GM19372 (cell line): ENCODE measurements around the gene ZC3H18.
A peak's percentile ranks its signal among the peaks of the same experiment; 100 is the strongest.

Source experiments
- ATAC-seq: cut with Tn5 transposase; IDR thresholded peaks from one replicate; pipeline ENCODE4 v1.9.1; 2021; ENCODE audit warnings: mild to moderate bottlenecking, low read depth, moderate library complexity; ENCODE audit not compliant: unreplicated experiment

ZC3H18 gene

GRCh38 chr16:88532434-88533241 lies 37.6 kb upstream of the ZC3H18 start:
- ATAC-seq = no peak

DNA sequence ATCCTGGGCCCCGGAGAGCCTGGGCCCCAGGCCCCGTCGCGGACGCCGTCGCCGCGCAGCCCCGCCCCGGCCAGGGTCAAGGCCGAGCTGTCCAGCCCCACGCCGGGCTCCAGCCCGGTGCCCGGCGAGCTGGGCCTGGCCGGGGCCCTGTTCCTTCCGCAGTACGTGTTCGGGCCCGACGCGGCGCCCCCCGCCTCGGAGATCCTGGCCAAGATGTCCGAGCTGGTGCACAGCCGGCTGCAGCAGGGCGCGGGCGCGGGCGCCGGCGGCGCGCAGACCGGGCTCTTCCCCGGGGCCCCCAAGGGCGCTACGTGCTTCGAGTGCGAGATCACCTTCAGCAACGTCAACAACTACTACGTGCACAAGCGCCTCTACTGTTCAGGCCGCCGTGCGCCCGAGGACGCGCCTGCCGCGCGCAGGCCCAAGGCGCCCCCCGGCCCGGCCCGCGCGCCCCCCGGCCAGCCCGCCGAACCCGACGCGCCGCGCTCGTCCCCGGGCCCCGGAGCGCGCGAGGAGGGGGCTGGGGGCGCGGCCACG lies 36.8 kb upstream of the ZC3H18 start:
- ATAC-seq = no peak

- peak; percentile 67 for ATAC-seq
These were observed 36.1 kb upstream of the ZC3H18 start for GRCh38 chr16:88533932-88534637.

GRCh38 chr16:88534638-88535190 lies 35.5 kb upstream of the ZC3H18 start:
- ATAC-seq = peak; percentile 22

DNA sequence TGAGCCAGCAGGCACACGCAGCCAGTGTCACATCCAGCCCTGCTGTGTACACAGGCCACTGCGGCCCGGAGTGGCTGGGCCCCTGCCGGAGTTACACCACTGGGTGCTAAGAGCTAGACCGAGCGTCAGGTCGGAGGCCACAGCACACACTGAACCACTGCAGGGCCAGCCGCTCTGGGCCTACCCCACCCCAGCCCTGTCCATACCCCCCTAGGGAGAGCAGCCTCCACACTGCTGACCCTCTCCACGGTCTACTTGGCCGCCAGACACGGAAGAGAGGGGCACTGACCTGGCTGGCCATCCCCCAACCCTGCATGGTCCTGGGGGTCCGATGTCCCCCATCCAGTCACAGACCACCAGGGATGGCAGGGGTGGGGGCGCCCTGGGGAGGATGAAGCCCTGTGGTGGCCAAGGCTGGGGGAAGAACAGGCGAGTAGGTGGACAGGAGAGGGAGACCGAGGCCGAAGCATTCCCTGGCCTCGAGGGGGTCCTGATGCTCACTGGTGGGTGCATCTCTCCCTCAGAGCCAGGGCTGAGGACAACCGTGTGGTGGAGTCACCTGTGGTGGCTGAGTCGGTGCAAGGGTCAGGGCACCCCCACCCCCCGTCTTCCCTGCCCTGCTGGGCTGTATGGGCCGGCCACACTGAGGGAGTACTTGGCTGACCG lies 34.9 kb upstream of the ZC3H18 start:
- no peak for ATAC-seq

DNA sequence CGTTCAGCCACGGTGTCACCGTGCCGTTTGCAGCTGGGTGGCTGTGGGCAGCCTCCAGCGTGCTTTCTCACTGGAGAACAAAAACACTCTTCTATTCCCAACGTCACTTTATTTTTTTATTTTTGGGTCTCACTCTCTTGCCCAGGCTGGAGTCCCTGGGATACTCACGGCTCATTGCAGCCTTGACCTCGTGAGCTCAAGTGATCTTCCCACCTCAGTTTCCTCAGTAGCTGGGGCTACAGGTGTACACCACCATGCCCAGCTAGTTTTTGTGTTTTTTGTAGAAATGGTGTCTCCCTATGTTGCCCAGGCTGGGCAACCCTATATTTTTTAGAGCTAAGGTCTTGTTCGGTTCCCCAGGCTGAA lies 34.4 kb upstream of the ZC3H18 start:
- no peak for ATAC-seq

DNA sequence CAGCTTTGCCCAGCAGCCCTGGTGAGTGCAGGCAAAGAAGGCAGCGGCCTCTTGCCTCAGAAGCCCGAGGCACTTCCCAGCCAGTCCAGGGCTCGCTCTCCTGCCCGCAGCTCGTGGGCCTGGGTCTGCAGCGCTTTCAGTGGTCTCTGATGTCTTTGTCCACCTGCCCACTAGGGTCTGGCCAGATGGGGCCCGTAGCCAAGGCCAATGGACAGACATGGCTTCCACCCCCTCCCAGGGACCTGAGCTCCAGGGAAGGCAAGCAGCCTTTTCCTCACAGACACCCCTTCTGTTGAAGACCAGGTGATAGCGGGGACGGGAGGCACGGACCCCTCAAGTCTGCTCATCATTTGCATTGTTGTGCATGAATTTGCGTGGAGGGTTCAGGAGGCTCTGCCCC lies 33.7 kb upstream of the ZC3H18 start:
- ATAC-seq = no peak

GRCh38 chr16:88536971-88537751 lies 33.0 kb upstream of the ZC3H18 start:
- no peak for ATAC-seq

DNA sequence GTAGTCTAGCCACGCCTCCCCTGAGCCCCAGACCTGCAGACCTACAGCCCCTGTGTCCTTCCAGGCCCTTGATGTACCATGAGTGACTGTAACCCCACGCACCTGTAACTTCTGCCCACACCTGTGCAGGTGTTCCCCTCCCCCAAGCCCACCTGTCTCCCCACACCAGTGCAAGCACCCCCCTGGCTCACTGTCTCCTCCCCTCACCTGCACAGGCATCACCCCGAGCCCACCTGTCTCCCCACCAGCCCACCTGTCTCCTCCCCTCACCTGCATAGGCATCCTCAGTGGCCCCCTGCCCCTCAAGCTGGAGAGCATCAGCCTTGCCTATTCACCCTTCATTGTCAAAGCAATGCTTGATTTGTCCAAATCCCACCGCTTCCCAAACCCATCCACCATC lies 32.3 kb upstream of the ZC3H18 start:
- no peak for ATAC-seq

- no peak for ATAC-seq
These were observed 31.7 kb upstream of the ZC3H18 start for GRCh38 chr16:88538366-88539060.

DNA sequence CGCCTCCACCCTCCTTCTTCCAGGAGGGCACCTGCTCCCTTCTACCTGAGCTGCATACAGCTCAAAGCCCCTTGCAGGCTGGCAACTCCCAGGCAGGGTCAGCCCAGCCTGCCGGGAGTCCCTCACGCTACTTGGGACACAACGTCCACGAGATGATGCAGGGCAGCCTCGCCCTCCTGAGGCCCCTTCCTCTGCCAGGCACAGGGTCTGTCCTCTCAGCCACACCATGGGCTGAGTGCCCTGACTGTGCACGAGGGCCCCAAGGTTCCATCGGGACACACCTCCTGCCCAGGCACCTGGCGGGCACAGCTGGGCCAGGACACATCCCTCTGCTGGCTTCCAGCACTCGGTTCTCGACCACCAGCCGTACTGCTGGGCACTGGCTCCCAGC lies 30.9 kb upstream of the ZC3H18 start:
- no peak for ATAC-seq

- no peak for ATAC-seq
These were observed 30.4 kb upstream of the ZC3H18 start for GRCh38 chr16:88539652-88540345.

DNA sequence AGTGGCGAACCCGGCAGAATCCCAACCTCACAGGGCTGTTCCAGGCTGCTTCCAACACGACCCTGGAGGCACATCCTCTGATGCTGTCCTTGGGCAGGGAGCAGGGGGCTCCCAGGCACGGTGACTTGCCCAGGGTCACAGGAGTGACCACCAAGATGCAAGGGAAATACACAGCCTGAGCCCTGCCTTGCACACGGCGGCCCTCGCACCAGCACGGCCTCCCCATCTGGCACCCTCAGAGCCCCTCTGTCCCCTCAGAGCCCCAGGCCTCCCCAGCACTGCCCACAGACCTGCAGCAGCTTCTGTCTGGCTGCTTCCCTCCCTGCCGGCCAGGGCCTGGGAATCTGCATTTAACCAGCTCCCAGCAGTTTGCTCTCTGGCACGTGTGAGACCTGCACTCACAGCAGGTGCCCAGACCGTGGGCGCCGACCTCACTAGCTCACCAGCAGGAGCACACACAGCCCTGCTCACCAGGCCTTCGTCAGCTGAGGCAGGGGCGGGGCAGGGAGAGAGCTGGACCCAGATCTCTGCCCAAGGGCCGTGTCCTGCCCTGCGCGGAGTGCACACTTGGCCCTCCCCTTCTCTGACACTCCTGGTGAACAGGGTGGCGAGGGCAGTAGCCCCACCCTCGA lies 29.7 kb upstream of the ZC3H18 start:
- no peak for ATAC-seq

DNA sequence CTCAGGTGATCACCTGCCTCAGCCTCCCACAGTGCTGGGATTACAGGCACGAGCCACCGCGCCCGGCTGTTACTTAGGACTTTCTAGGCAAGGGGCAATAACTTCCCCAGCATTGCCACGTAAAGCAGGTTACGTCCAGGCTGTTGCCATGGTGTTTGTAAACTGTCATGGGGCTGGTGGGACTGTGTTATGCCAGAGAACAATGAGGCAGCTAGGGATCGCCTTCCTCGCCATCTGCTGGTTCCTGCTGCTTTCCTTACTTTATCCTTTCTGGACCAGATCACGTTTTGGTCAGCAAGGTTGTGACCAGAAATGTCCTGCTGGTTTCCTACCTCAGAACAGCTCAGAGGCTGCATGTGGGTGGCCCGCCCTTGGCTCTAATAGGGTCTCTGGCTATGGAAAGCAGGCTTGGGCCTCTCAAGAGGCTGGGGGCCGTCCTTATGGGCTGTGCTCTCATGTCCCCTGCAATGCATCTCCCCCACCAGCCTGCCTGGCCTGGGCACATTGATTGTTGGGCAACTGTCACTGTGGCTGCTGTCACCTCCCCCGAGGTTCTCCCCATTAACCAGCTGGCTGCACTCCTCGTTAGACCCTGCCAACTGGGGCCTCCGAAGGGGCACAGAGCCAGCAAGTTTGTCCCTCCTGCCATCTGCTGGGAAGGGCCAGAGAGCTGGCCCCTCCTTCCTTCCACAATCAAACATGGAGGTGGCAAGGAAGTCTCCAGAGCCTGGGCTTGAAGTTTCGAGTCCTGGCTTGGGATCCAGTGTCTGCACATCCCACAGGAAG lies 28.2 kb upstream of the ZC3H18 start:
- no peak for ATAC-seq

DNA sequence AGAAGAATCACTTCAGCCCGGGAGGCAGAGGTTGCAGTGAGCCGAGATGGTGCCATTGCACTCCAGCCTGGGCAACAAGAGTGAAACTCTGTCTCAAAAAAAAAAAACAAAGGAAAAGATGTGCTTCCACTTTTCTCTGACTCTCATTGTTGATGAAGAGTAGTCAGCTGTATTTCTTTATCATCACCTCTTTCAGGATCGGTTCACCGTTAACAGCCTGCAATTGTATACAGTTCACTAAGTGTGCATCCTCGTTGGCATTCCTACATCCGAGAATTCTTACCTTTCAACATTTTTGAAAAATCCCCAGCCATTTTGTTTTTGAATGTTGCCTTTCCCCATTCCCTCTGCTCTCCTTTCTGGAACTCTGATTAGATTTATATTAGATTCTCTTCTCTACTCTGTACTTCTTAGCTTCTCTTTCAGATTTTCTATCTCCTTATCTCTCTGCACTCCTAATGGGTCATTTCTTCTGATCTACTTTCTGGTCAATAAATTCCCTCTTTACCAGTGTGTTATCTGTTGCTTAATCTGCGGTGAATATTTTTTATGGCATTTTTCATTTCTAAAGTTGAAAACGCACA lies 26.9 kb upstream of the ZC3H18 start:
- no peak for ATAC-seq

- no peak for ATAC-seq
These were observed 24.4 kb upstream of the ZC3H18 start for GRCh38 chr16:88545781-88546180.

GRCh38 chr16:88548131-88548874 lies 21.9 kb upstream of the ZC3H18 start:
- ATAC-seq = no peak
